GM12878 (cell line): ENCODE results near the gene CANX. TPM values are rescaled to one million over a fixed set of nuclear protein-coding genes. Genes with fewer than 3 reads are reported as not detected.

Source experiments
- ATAC-seq: fragments of 200-7000 bp; cut with Tn5 transposase; 3 replicates; pipeline ENCODE4 v1.9.1; 2020; ENCODE audit warnings: mild to moderate bottlenecking, moderate library complexity
- BruUV-seq: library from RNA; stranded (reverse); fragments of 400-500 nt; replicated peaks from 2 replicates; lab custom pipeline; 2021; lab: Mats Ljungman, UMichigan
- CTCF ChIA-PET: fragments of 300-600 bp; sonication (Branson Sonifier 250); formaldehyde crosslinking; extraction: SDS; loops from one replicate; lab custom pipeline; 2021; ENCODE audit warnings: inconsistent platforms; lab: Yijun Ruan, JAX
- POLR2A ChIA-PET: fragments of 350-600 bp; formaldehyde crosslinking; extraction: SDS; loops from one replicate; lab custom pipeline; 2021; ENCODE audit warnings: inconsistent platforms; lab: Charles Lee
- RAD21 ChIA-PET: fragments of 300-600 bp; sonication (Branson Sonifier 250); formaldehyde crosslinking; loops from one replicate; lab custom pipeline; 2023; ENCODE audit warnings: antibody characterized with exemption; ENCODE audit not compliant: unreplicated experiment; lab: Charles Lee
- SMC1A ChIA-PET: fragments of 300-600 bp; sonication (Branson Sonifier 250); formaldehyde crosslinking; loops from one replicate; lab custom pipeline; 2023; ENCODE audit not compliant: unreplicated experiment, uncharacterized antibody; lab: Charles Lee
- DNase-seq: peaks from one replicate; pipeline ENCODE4 v3.0.0-alpha.2; 2011; ENCODE audit warnings: low read depth, low spot score
- FAIRE-seq: peaks from 3 replicates; lab custom pipeline; 2011; peaks lifted over from hg19 to GRCh38; lab: Jason Lieb, UNC
- H2AFZ ChIP-seq: 2 replicates; pipeline ENCODE4 v1.6.0; 2011; ENCODE audit warnings: low read depth, low read length, control low read depth; ENCODE audit not compliant: control insufficient read depth
- H3K27ac ChIP-seq: 2 replicates; pipeline ENCODE4 v1.5.1; 2011; ENCODE audit warnings: control low read depth; ENCODE audit not compliant: control insufficient read depth, insufficient read depth
- H3K27me3 ChIP-seq, 2 experiments: replicated peaks in 1 of 2; 2 replicates each; pipeline versions ENCODE4 v1.6.0 to v1.6.1; 2011; ENCODE audit warnings: low read length in 1 of 2; ENCODE audit not compliant: control insufficient read depth in 2 of 2, insufficient read depth in 2 of 2
- H3K36me3 ChIP-seq, 2 experiments: 2 replicates each; pipeline ENCODE4 v1.5.1; 2011; ENCODE audit warnings: low read length in 1 of 2; ENCODE audit not compliant: control insufficient read depth in 2 of 2, insufficient read depth in 2 of 2
- H3K4me1 ChIP-seq: 2 replicates; pipeline ENCODE4 v1.6.1; 2011; ENCODE audit warnings: mild to moderate bottlenecking, low read length, moderate library complexity, mixed read lengths; ENCODE audit not compliant: control insufficient read depth, insufficient read depth
- H3K4me2 ChIP-seq: 2 replicates; pipeline ENCODE4 v1.6.0; 2011; ENCODE audit warnings: control low read depth; ENCODE audit not compliant: control insufficient read depth, insufficient read depth
- H3K4me3 ChIP-seq: fragments of 200-600 bp; sonication (generic); 2 replicates; pipeline ENCODE4 v1.5.1; 2016
- H3K79me2 ChIP-seq: 2 replicates; pipeline ENCODE4 v1.6.0; 2011; ENCODE audit warnings: low read length; ENCODE audit not compliant: control insufficient read depth, insufficient read depth
- H3K9ac ChIP-seq: 2 replicates; pipeline ENCODE4 v1.8.0; 2011; ENCODE audit warnings: low read length, control low read depth, mixed read lengths; ENCODE audit not compliant: control insufficient read depth, insufficient read depth
- H3K9me3 ChIP-seq: replicated peaks from 3 replicates; pipeline ENCODE4 v1.5.1; 2011; ENCODE audit warnings: mild to moderate bottlenecking, low read length; ENCODE audit not compliant: control insufficient read depth, insufficient read depth
- H4K20me1 ChIP-seq: 2 replicates; pipeline ENCODE4 v1.6.0; 2011; ENCODE audit not compliant: control insufficient read depth, insufficient read depth
- BACH1 ChIP-seq: fragments of 450-650 bp; IDR thresholded peaks from 2 replicates; pipeline ENCODE4 v1.6.1; 2017; ENCODE audit warnings: mild to moderate bottlenecking, borderline replicate concordance
- CEBPB ChIP-seq, 2 experiments: fragments of 150-350 bp in 1 of 2; IDR thresholded peaks; 2 replicates each; pipeline ENCODE4 v1.6.1; 2012 to 2014; ENCODE audit warnings: low read depth in 2 of 2, low read length in 2 of 2, borderline replicate concordance in 1 of 2, inconsistent platforms in 1 of 2
- CREM ChIP-seq: IDR thresholded peaks from 2 replicates; pipeline ENCODE4 v1.6.1; 2014; ENCODE audit warnings: antibody characterized with exemption, low read depth
- EZH2 ChIP-seq: IDR thresholded peaks from 2 replicates; pipeline ENCODE4 v1.6.1; 2012; ENCODE audit warnings: low read depth, mild to moderate bottlenecking, control low read depth, inconsistent platforms, low read length, borderline replicate concordance; ENCODE audit not compliant: control insufficient read depth
- FOXK2 ChIP-seq: fragments of 450-650 bp; IDR thresholded peaks from 2 replicates; pipeline ENCODE4 v1.6.1; 2017; ENCODE audit warnings: mild to moderate bottlenecking, moderate library complexity
- GABPA ChIP-seq: IDR thresholded peaks from 2 replicates; pipeline ENCODE4 v1.6.1; 2014; ENCODE audit warnings: antibody characterized with exemption, low read depth, mild to moderate bottlenecking, inconsistent platforms
- MYC ChIP-seq: IDR thresholded peaks from 2 replicates; pipeline ENCODE4 v1.6.1; 2011; ENCODE audit warnings: mild to moderate bottlenecking, low read length, moderate library complexity, inconsistent platforms; ENCODE audit not compliant: insufficient read depth, insufficient replicate concordance, insufficient read length, severe bottlenecking
- NFYA ChIP-seq: IDR thresholded peaks from 2 replicates; pipeline ENCODE4 v1.6.1; 2011; ENCODE audit warnings: low read depth, mild to moderate bottlenecking, low read length, improper control_type of control experiment, borderline replicate concordance
- NR2C1 ChIP-seq: fragments of 450-650 bp; IDR thresholded peaks from 2 replicates; pipeline ENCODE4 v1.6.1; 2017; ENCODE audit warnings: antibody characterized with exemption, mild to moderate bottlenecking, moderate library complexity
- STAT1 ChIP-seq: fragments of 450-650 bp; conservative IDR thresholded peaks from 2 replicates; pipeline ENCODE4 v1.6.1; 2014; ENCODE audit warnings: antibody characterized with exemption, mild to moderate bottlenecking
- SUZ12 ChIP-seq: fragments of 200-600 bp; sonication (generic); IDR thresholded peaks from one replicate; pipeline ENCODE4 v1.6.1; 2018; ENCODE audit warnings: antibody characterized with exemption, mild to moderate bottlenecking; ENCODE audit not compliant: unreplicated experiment
- WGBS: methylation state at CpG from one replicate; pipeline ENCODE4 v1.1.6; 2016; ENCODE audit warnings: low lambda C conversion rate; ENCODE audit not compliant: insufficient replicate concordance, insufficient coverage; ENCODE audit errors: missing lambda C conversion rate; 5-methylcytosine and 5-hydroxymethylcytosine counted together
- in situ Hi-C: fragments of 300-500 bp; cut with MboI; formaldehyde crosslinking; loops from 9 replicates; pipeline ENCODE4 v1.14.3; 2018; ENCODE audit warnings: mixed read lengths
- intact Hi-C: fragments of 100-400 bp; cut with micrococcal nuclease; formaldehyde crosslinking; loops from one replicate; pipeline ENCODE4 v1.14.2; 2022; ENCODE audit not compliant: unreplicated experiment
- polyA plus RNA-seq, 11 experiments: library from polyadenylated mRNA; depleted of rRNA in 4 of 11; unstranded in 6 of 11; stranded (reverse) in 5 of 11; fragments of >200 nt; fragmentation: Nextera tagmentation in 4 of 11; fragmentation: Illumina TruSeq in 1 of 11; extraction: Ambion mirVana in 4 of 11; extraction: Trizol in 1 of 11; gene quantifications; 1 replicate in 1 of 11; 2 replicates in 10 of 11; pipeline versions ENCODE4 v1.2.1 to v1.2.3, GENCODE V29; 2011 to 2016; ENCODE audit warnings: inconsistent platforms in 2 of 11, missing spikeins in 2 of 11, low read depth in 1 of 11
- total RNA-seq, 4 experiments: library from RNA; depleted of rRNA in 3 of 4; stranded (reverse); fragments of >200 nt in 3 of 4; fragmentation: Illumina TruSeq in 1 of 4; extraction: Trizol in 1 of 4; gene quantifications; 2 replicates each; pipeline versions ENCODE4 v1.2.1 to v1.2.3, GENCODE V29; 2013 to 2021
- TF ChIP-seq, protein P1 (sequence below): IDR thresholded peaks from 2 replicates; pipeline ENCODE4 v1.6.1; 2012; ENCODE audit warnings: improper control_type of control experiment, low read depth, low read length; ENCODE audit not compliant: insufficient replicate concordance

The CANX gene
- total and polyA plus RNA-seq, 10 of the 15 experiments (the other 5 are each of a cell fraction or from before 2014, with no cell fraction given), result 78.2 to 602 (median 412) TPM

DNA sequence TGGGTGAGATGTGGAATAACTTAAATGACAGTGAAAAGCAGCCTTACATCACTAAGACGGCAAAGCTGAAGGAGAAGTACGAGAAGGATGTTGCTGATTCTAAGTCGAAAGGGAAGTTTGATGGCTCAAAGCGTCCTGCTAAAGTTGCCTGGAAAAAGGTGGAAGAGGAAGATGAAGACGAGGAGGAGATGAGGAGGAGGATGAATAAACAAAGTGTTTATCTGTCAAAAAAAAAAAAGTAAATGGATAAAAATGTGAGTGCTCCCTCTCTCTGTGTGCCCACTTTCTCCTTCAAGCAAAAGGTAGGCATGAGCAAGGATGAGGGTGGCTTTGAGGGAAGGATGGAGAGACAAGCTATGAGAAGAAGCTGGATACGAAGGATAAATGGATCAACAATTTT lies 4.2 kb upstream of the CANX start:
- SMC1A ChIA-PET, result no interaction called here
- H3K4me1 ChIP-seq, result peaks cover 8% of the 10 kb centered on the region; the same call in 1 of the 2 replicates
- ATAC-seq (no peak), FAIRE-seq (no peak), DNase-seq (no peak)
- no peak overlapping the region for H3K4me2 ChIP-seq
- no TSS peak for BruUV-seq
- no peak overlapping the region for H3K9ac ChIP-seq
- peaks cover 14% of the 10 kb centered on the region for H3K79me2 ChIP-seq
- in situ Hi-C loops (no loop called here), intact Hi-C loops (no loop called here)
- RAD21 ChIA-PET, result no interaction called here
- H3K36me3 ChIP-seq, result no peaks in the 10 kb centered on the region
- H3K27ac ChIP-seq, result no peak overlapping the region
- TF ChIP-seq NFYA (no peak), NR2C1 (no peak), GABPA (no peak), FOXK2 (no peak), CEBPB (IDR thresholded peaks at IDR 0.05; ENCODE audit: borderline replicate concordance in 1 of 2, low read depth in 2 of 2, low read length in 2 of 2) (no peak), SUZ12 (no peak), EZH2 (no peak), MYC (no peak), BACH1 (no peak), STAT1 (no peak), CREM (no peak)
- TF ChIP-seq, protein P1, sequence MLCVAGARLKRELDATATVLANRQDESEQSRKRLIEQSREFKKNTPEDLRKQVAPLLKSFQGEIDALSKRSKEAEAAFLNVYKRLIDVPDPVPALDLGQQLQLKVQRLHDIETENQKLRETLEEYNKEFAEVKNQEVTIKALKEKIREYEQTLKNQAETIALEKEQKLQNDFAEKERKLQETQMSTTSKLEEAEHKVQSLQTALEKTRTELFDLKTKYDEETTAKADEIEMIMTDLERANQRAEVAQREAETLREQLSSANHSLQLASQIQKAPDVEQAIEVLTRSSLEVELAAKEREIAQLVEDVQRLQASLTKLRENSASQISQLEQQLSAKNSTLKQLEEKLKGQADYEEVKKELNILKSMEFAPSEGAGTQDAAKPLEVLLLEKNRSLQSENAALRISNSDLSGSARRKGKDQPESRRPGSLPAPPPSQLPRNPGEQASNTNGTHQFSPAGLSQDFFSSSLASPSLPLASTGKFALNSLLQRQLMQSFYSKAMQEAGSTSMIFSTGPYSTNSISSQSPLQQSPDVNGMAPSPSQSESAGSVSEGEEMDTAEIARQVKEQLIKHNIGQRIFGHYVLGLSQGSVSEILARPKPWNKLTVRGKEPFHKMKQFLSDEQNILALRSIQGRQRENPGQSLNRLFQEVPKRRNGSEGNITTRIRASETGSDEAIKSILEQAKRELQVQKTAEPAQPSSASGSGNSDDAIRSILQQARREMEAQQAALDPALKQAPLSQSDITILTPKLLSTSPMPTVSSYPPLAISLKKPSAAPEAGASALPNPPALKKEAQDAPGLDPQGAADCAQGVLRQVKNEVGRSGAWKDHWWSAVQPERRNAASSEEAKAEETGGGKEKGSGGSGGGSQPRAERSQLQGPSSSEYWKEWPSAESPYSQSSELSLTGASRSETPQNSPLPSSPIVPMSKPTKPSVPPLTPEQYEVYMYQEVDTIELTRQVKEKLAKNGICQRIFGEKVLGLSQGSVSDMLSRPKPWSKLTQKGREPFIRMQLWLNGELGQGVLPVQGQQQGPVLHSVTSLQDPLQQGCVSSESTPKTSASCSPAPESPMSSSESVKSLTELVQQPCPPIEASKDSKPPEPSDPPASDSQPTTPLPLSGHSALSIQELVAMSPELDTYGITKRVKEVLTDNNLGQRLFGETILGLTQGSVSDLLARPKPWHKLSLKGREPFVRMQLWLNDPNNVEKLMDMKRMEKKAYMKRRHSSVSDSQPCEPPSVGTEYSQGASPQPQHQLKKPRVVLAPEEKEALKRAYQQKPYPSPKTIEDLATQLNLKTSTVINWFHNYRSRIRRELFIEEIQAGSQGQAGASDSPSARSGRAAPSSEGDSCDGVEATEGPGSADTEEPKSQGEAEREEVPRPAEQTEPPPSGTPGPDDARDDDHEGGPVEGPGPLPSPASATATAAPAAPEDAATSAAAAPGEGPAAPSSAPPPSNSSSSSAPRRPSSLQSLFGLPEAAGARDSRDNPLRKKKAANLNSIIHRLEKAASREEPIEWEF, result no peak
- no peak overlapping the region for H3K4me3 ChIP-seq
- no peaks in the 10 kb centered on the region for H4K20me1 ChIP-seq
- H2AFZ ChIP-seq, result no peak overlapping the region
- H3K9me3 ChIP-seq, result no peaks in the 10 kb centered on the region
- CTCF ChIA-PET, result interaction anchor here (1.1 to 1.4 kb wide), 2 partner anchors 10 to 25 kb away, joined by 3 read pairs; no protein-coding TSS in a partner anchor
- no peaks in the 10 kb centered on the region for H3K27me3 ChIP-seq
- POLR2A ChIA-PET, result no interaction called here
- 90% methylated on average over 6 of the region's 6 CpGs for WGBS
